ENCODE results near the gene LRP1B.

The LRP1B gene

DNA sequence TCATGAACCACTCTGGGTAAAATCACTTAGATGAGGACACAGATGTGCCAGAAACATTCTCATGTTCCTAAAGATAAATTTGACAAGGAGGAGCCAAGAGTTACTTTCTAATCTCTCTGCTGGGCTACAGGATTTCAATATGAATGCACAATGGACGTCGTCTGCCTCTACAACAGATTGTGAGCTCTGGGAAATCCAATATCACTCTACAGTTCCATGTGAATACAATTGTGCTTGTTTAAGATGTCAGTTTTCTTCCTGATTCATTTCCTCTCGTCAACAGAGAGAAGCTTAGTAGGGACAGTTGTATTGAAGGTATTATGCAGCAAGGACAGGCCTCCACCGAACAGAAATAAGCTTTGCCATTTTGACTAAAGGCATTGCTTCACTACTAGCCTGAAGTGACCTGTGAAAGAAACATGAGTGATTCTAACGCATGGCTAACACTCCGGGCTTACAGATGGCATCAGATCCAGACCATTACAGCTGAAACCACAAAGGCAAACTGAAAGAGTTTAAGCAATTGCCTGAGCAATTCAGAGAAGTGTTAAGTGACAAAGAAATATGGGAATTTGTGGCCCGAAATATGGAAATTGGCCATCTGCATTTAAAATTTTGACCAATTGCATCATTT, 1591.5 kb downstream of the LRP1B start:
- no peak overlapping the region for H3K4me3 ChIP-seq (ENCODE audit: low read depth, low read length)
- TF ChIP-seq, protein P1, sequence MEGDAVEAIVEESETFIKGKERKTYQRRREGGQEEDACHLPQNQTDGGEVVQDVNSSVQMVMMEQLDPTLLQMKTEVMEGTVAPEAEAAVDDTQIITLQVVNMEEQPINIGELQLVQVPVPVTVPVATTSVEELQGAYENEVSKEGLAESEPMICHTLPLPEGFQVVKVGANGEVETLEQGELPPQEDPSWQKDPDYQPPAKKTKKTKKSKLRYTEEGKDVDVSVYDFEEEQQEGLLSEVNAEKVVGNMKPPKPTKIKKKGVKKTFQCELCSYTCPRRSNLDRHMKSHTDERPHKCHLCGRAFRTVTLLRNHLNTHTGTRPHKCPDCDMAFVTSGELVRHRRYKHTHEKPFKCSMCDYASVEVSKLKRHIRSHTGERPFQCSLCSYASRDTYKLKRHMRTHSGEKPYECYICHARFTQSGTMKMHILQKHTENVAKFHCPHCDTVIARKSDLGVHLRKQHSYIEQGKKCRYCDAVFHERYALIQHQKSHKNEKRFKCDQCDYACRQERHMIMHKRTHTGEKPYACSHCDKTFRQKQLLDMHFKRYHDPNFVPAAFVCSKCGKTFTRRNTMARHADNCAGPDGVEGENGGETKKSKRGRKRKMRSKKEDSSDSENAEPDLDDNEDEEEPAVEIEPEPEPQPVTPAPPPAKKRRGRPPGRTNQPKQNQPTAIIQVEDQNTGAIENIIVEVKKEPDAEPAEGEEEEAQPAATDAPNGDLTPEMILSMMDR (IDR thresholded peaks at IDR 0.05; ENCODE audit: low read depth, low read length, missing control alignments) = no peak
- no peak for DNase-seq (ENCODE audit: low read depth)

DNA sequence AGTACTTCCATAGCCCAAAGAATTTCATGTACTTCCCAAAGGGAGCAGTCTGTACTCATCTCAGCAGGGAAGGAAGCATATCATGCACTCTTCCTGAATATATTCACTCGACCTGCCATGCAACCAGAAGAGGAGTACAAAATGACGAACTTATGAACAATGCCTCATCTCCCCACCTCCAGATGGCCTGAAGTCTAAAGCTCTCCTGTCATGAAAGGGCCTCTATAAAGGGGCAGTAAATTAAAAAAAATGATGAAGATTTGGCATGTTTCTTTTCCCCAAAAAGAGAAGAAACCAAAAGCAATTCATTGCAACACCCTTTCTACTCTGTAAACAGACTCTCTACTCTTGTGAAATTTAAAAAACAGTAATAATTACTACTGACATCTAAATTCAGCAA, 1601.1 kb downstream of the LRP1B start:
- no peak for DNase-seq (ENCODE audit: low read depth)
- H3K4me3 ChIP-seq (ENCODE audit: low read depth, low read length) = no peak overlapping the region
- TF ChIP-seq, protein P1 (IDR thresholded peaks at IDR 0.05; ENCODE audit: low read depth, low read length, missing control alignments) = no peak

DNA sequence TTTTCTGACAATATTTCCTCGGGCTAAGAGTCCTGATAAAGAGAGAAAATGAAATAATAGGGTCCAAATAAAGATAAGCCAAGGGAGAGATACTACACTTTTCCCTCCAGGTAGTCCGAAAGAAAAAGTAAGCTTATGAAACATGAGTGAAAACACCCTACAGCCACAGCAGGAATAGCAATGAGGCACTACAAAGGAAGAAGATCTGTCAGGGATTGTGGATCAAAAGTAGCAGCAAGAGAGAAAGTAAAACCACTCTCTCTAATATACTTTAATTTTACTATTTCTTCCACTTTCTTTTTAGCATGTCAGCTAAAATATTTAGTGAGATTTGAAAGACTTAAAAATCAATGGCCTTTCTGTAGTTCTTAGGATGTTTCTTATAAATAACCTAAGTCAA, 1601.8 kb downstream of the LRP1B start:
- no peak for DNase-seq (ENCODE audit: low read depth)
- H3K4me3 ChIP-seq (ENCODE audit: low read depth, low read length) = no peak overlapping the region
- TF ChIP-seq, protein P1 (IDR thresholded peaks at IDR 0.05; ENCODE audit: low read depth, low read length, missing control alignments) = no peak

DNA sequence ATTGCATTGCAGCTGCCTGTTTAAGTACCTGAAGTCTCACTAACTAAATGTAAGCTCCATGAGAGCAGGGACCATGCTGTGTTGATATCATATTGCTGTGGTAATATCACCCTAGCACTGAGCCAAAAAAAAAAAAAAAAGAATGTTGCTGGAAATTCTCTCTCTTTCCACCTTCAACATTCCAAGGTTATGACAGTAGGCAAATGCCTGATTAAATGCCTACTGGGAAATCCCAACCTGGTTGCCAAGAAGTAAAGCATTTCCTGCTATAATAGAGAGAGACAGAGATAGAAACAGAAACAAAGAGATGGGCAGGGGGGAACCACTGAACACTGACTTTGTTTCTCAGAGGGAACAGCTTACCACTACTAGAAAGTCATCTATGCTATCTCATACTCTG, 1604.2 kb downstream of the LRP1B start:
- no peak for DNase-seq (ENCODE audit: low read depth)
- no peak overlapping the region for H3K4me3 ChIP-seq (ENCODE audit: low read depth, low read length)
- TF ChIP-seq, protein P1 (IDR thresholded peaks at IDR 0.05; ENCODE audit: low read depth, low read length, missing control alignments) = no peak

DNA sequence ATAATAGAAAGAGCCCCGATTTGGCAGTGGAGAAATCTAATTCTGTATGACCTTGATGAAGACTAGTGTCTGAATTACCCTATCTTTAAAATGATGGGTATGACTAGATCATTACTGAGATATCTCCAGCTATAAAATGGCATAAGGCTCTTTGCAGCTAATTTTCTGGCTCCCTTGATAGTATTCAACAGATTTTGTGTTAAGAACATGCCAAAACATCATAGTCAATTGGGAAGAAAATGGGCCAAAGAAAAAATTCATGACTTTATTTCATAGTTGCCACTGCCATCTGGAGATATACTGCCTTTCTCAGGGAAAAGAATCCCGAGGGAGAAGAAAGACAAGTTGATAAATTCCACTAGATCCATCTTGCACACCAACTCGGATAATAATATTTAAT, 1618.7 kb downstream of the LRP1B start:
- no peak for DNase-seq (ENCODE audit: low read depth)
- TF ChIP-seq, protein P1 (IDR thresholded peaks at IDR 0.05; ENCODE audit: low read depth, low read length, missing control alignments) = no peak
- no peak overlapping the region for H3K4me3 ChIP-seq (ENCODE audit: low read depth, low read length)

DNA sequence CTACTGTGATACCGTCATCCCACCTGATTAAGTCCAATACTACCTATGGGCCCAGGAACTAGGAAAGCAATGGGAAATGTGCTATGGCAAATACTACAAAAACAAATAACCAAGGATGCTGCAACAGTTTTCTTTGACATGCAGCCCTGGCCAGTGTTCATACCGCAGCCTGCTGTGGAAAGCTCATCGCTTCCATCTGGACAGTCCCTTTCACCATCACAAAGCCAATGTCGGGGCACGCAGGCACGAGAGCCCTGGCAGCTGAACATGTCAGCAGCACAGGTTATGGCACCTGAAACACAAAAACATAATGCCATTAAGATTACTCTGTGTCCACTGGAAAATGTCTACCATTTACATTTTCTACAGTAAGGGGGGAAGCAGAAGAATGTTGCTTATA, 1621.1 kb downstream of the LRP1B start:
- no peak for DNase-seq (ENCODE audit: low read depth)
- TF ChIP-seq, protein P1 (IDR thresholded peaks at IDR 0.05; ENCODE audit: low read depth, low read length, missing control alignments) = no peak
- H3K4me3 ChIP-seq (ENCODE audit: low read depth, low read length) = no peak overlapping the region

DNA sequence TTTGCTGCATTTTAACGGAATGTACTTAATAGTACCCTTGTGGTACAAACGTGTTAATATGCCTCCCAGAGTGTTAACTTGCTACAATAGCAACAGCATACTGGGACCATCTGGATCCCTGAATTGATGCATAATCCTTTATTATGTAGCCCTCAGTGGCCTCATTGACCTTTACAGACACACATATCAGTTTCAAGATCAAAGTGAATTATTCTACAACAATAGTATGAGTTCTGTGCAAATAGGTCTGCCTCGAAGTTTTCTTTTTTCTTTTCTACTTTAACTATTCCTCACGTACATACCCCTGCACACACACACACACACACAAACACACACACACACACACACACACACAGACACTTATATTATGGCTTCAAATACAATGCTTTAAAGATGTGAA, 1622.1 kb downstream of the LRP1B start:
- no peak overlapping the region for H3K4me3 ChIP-seq (ENCODE audit: low read depth, low read length)
- no peak for DNase-seq (ENCODE audit: low read depth)
- TF ChIP-seq, protein P1 (IDR thresholded peaks at IDR 0.05; ENCODE audit: low read depth, low read length, missing control alignments) = no peak

All from GM12864 (cell line).